ENCODE measurements around the gene MSH5. TPM values are rescaled to one million over a fixed set of nuclear protein-coding genes. Genes with fewer than 3 reads are reported as not detected.

MSH5 gene
- total and polyA plus RNA-seq, 9 of the 15 experiments (the other 6 are each of a cell fraction or from before 2014, with no cell fraction given): 12.5 to 104 (median 46.6) TPM

DNA sequence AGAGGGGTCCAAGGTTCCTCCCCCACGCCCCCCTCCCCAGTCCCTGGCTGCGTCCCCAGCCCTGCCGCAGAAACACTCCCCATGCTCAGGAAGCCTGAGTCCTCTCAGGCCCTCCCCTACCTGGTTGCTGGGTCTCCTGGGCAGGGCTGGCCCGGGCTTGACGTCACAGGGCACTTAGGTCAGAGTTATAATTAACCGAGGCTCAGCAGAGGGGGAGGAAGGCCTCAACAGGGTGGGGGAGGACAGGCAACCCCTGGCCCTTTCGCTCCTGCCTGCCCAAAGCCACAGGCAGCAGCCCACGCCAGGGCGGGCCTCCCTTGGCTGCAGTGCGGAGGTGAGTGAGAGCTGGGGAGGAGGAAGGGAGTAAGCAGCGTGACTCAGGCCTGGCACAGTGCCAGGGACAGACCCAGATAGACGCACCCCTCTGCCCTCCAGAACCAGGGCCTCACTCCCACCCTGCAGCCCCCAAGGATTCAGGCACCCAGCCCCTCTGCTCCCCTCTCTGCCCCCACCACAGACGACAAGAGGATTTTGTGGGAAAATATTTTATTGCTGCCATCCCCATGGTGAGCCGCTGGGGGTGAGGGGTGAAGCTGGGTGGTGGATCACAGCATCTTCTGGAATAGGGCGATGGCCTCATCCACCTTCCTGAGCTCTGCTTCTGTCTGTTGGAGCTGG is 37.3 kb downstream of the MSH5 start, which contains the start of gene VWA7 (continued):
- peak; percentile 72 to 88; a peak in 2 of 4 replicates for TF ChIP-seq ETV6 (IDR thresholded peaks at IDR 0.05; ENCODE audit: borderline replicate concordance in 1 of 2, low read depth in 2 of 2, low read length in 1 of 2)
- peak; percentile 18; the same call in 1 of the 2 replicates for TF ChIP-seq ETV6 (CRISPR knock-in tag; IDR thresholded peaks at IDR 0.05; ENCODE audit: borderline replicate concordance)
- TF ChIP-seq ARID1B (IDR thresholded peaks at IDR 0.05): peak; percentile 95
- peak; percentile 25 for TF ChIP-seq FOS (IDR thresholded peaks at IDR 0.05; ENCODE audit: extremely low read depth, insufficient read length)
- peak; percentile 66; the same call in 1 of the 2 replicates for TF ChIP-seq CUX1 (CRISPR knock-in tag; IDR thresholded peaks at IDR 0.05)
- TF ChIP-seq MTA2 (IDR thresholded peaks at IDR 0.05; ENCODE audit: low read depth): peak; percentile 63; the same call in 1 of the 2 replicates
- no peak for TF ChIP-seq KLF10 (CRISPR knock-in tag; IDR thresholded peaks at IDR 0.05)
- TF ChIP-seq KLF13 (tag; IDR thresholded peaks at IDR 0.05; ENCODE audit: borderline replicate concordance, low read depth): peak; percentile 54; the same call in 1 of the 2 replicates
- TF ChIP-seq HNRNPL (IDR thresholded peaks at IDR 0.05; ENCODE audit: low read depth, low read length): peak; percentile 69; the same call in 1 of the 2 replicates
- peak; percentile 32; the same call in 1 of the 2 replicates for TF ChIP-seq PHTF2 (CRISPR knock-in tag; IDR thresholded peaks at IDR 0.05)
- no peak for TF ChIP-seq MIER1 (IDR thresholded peaks at IDR 0.05; ENCODE audit: low read depth)
- peak; percentile 97 for TF ChIP-seq SMARCC2 (IDR thresholded peaks at IDR 0.05; ENCODE audit: low read depth)
- TF ChIP-seq, protein P1, sequence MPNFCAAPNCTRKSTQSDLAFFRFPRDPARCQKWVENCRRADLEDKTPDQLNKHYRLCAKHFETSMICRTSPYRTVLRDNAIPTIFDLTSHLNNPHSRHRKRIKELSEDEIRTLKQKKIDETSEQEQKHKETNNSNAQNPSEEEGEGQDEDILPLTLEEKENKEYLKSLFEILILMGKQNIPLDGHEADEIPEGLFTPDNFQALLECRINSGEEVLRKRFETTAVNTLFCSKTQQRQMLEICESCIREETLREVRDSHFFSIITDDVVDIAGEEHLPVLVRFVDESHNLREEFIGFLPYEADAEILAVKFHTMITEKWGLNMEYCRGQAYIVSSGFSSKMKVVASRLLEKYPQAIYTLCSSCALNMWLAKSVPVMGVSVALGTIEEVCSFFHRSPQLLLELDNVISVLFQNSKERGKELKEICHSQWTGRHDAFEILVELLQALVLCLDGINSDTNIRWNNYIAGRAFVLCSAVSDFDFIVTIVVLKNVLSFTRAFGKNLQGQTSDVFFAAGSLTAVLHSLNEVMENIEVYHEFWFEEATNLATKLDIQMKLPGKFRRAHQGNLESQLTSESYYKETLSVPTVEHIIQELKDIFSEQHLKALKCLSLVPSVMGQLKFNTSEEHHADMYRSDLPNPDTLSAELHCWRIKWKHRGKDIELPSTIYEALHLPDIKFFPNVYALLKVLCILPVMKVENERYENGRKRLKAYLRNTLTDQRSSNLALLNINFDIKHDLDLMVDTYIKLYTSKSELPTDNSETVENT (CRISPR knock-in tag; IDR thresholded peaks at IDR 0.05): peak; percentile 82; the same call in 1 of the 2 replicates
- peak; percentile 92 for TF ChIP-seq FOXK1 (CRISPR knock-in tag; IDR thresholded peaks at IDR 0.05; ENCODE audit: borderline replicate concordance)
- TF ChIP-seq, protein P2, sequence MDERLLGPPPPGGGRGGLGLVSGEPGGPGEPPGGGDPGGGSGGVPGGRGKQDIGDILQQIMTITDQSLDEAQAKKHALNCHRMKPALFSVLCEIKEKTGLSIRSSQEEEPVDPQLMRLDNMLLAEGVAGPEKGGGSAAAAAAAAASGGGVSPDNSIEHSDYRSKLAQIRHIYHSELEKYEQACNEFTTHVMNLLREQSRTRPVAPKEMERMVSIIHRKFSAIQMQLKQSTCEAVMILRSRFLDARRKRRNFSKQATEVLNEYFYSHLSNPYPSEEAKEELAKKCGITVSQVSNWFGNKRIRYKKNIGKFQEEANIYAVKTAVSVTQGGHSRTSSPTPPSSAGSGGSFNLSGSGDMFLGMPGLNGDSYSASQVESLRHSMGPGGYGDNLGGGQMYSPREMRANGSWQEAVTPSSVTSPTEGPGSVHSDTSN (CRISPR knock-in tag; IDR thresholded peaks at IDR 0.05; ENCODE audit: low read depth): no peak
- TF ChIP-seq, protein P2 (tag; conservative IDR thresholded peaks at IDR 0.05; ENCODE audit: low read depth): peak; percentile 53; the same call in 1 of the 2 replicates
- TF ChIP-seq RFX5 (IDR thresholded peaks at IDR 0.05; ENCODE audit: low read depth, low read length): peak; percentile 9; the same call in 1 of the 2 replicates
- peak; percentile 100 for TF ChIP-seq NFIX (CRISPR knock-in tag; IDR thresholded peaks at IDR 0.05; ENCODE audit: low read depth)
